IMR-90 (cell line): Measurements from ENCODE around the gene TIMM10. TPM values are rescaled to one million over a fixed set of nuclear protein-coding genes. Genes with fewer than 3 reads are reported as not detected.
A peak's percentile ranks its signal among the peaks of the same experiment; 100 is the strongest.

ENCODE experiments used
- ATAC-seq: fragments of 200-7000 bp; cut with Tn5 transposase; 2 replicates; pipeline ENCODE4 v1.9.1; 2020; ENCODE audit warnings: low read depth, mild to moderate bottlenecking, moderate library complexity
- BruUV-seq: library from RNA; stranded (reverse); fragments of 400-500 nt; replicated peaks from 2 replicates; lab custom pipeline; 2021; lab: Mats Ljungman, UMichigan
- CTCF ChIA-PET: fragments of 300-600 bp; formaldehyde crosslinking; extraction: SDS; loops from one replicate; lab custom pipeline; 2021; ENCODE audit warnings: antibody characterized with exemption; lab: Yijun Ruan, JAX
- POLR2A ChIA-PET: fragments of 300-600 bp; sonication (Branson Sonifier 250); formaldehyde crosslinking; loops from one replicate; lab custom pipeline; 2022; ENCODE audit warnings: antibody characterized with exemption; ENCODE audit not compliant: unreplicated experiment; lab: Charles Lee
- DNase-seq: peaks from one replicate; pipeline ENCODE4 v3.0.0; 2013
- H2AFZ ChIP-seq: replicated peaks from 2 replicates; pipeline ENCODE3; 2013; ENCODE audit warnings: low read length, mild to moderate bottlenecking; ENCODE audit not compliant: poor library complexity
- H2AK5ac ChIP-seq: 2 replicates; pipeline ENCODE4 v1.6.1; 2013; ENCODE audit warnings: low read depth, low read length, inconsistent platforms
- H2AK9ac ChIP-seq: replicated peaks from 2 replicates; pipeline ENCODE3; 2013; ENCODE audit warnings: mild to moderate bottlenecking, low read depth, low read length, moderate library complexity; ENCODE audit not compliant: poor library complexity
- H2BK120ac ChIP-seq: 2 replicates; pipeline ENCODE4 v1.6.1; 2013; ENCODE audit warnings: low read depth, low read length, inconsistent platforms
- H2BK15ac ChIP-seq: 3 replicates; pipeline ENCODE4 v1.6.1; 2013; ENCODE audit warnings: low read depth, low read length, inconsistent platforms
- H2BK20ac ChIP-seq: 2 replicates; pipeline ENCODE4 v1.6.1; 2013; ENCODE audit warnings: low read depth, mild to moderate bottlenecking, inconsistent platforms, low read length, moderate library complexity
- H2BK5ac ChIP-seq: 2 replicates; pipeline ENCODE4 v1.6.1; 2013; ENCODE audit warnings: mild to moderate bottlenecking, low read depth, low read length, inconsistent platforms; ENCODE audit not compliant: poor library complexity, severe bottlenecking
- H3K14ac ChIP-seq: replicated peaks from 2 replicates; pipeline ENCODE4 v1.6.1; 2013; ENCODE audit warnings: low read depth, low read length, inconsistent platforms
- H3K18ac ChIP-seq: 2 replicates; pipeline ENCODE4 v1.6.1; 2013; ENCODE audit warnings: low read depth, low read length, control low read depth
- H3K23ac ChIP-seq: 2 replicates; pipeline ENCODE4 v1.6.1; 2013; ENCODE audit warnings: low read depth, low read length, inconsistent platforms
- H3K27ac ChIP-seq: 2 replicates; pipeline ENCODE4 v1.5.1; 2013; ENCODE audit warnings: mild to moderate bottlenecking, control low read depth, low read length; ENCODE audit not compliant: insufficient read depth
- H3K27me3 ChIP-seq: 2 replicates; pipeline ENCODE4 v1.6.1; 2013; ENCODE audit warnings: low read length; ENCODE audit not compliant: control insufficient read depth, insufficient read depth
- H3K36me3 ChIP-seq: 2 replicates; pipeline ENCODE4 v1.6.1; 2013; ENCODE audit warnings: low read length, mixed read lengths; ENCODE audit not compliant: control insufficient read depth, insufficient read depth
- H3K4ac ChIP-seq: 2 replicates; pipeline ENCODE4 v1.6.1; 2013; ENCODE audit warnings: low read depth, low read length, inconsistent platforms
- H3K4me1 ChIP-seq: 2 replicates; pipeline ENCODE4 v1.6.1; 2013; ENCODE audit warnings: low read length, mixed read lengths; ENCODE audit not compliant: control insufficient read depth, insufficient read depth
- H3K4me2 ChIP-seq: 2 replicates; pipeline ENCODE4 v1.6.1; 2013; ENCODE audit warnings: low read depth, mild to moderate bottlenecking, control low read depth, low read length, moderate library complexity
- H3K4me3 ChIP-seq: 2 replicates; pipeline ENCODE4 v1.5.1; 2013; ENCODE audit warnings: low read depth, mild to moderate bottlenecking, control low read depth, low read length, moderate library complexity; ENCODE audit not compliant: insufficient read depth
- H3K56ac ChIP-seq: 2 replicates; pipeline ENCODE4 v1.6.1; 2013; ENCODE audit warnings: low read length, inconsistent platforms; ENCODE audit not compliant: insufficient read depth; ENCODE audit errors: extremely low read depth
- H3K79me1 ChIP-seq, 2 experiments: 2 replicates each; pipeline ENCODE4 v1.6.1; 2013; ENCODE audit warnings: low read length in 2 of 2, inconsistent platforms in 1 of 2, low read depth in 1 of 2
- H3K9ac ChIP-seq: 2 replicates; pipeline ENCODE4 v1.6.1; 2013; ENCODE audit warnings: low read depth, low read length, control low read depth
- H3K9me1 ChIP-seq: 2 replicates; pipeline ENCODE4 v1.6.1; 2013; ENCODE audit warnings: low read length, inconsistent platforms; ENCODE audit not compliant: insufficient read depth
- H3K9me3 ChIP-seq: 2 replicates; pipeline ENCODE4 v1.6.1; 2013; ENCODE audit warnings: low read length; ENCODE audit not compliant: control insufficient read depth, insufficient read depth
- H4K20me1 ChIP-seq: 2 replicates; pipeline ENCODE4 v1.6.1; 2013; ENCODE audit warnings: low read length, inconsistent platforms; ENCODE audit not compliant: insufficient read depth
- H4K5ac ChIP-seq: 2 replicates; pipeline ENCODE4 v1.6.1; 2013; ENCODE audit warnings: mild to moderate bottlenecking, low read depth, low read length, control low read depth
- H4K8ac ChIP-seq, 2 experiments: 2 replicates each; pipeline ENCODE4 v1.6.1; 2013; ENCODE audit warnings: low read depth in 2 of 2, low read length in 2 of 2, control low read depth in 1 of 2, inconsistent platforms in 1 of 2
- H4K91ac ChIP-seq: 2 replicates; pipeline ENCODE4 v1.6.1; 2013; ENCODE audit warnings: low read depth, low read length, inconsistent platforms; ENCODE audit not compliant: insufficient read depth
- MAFK ChIP-seq: IDR thresholded peaks from 2 replicates; pipeline ENCODE4 v1.6.1; 2012; ENCODE audit warnings: low read depth, low read length, improper control_type of control experiment
- RCOR1 ChIP-seq: IDR thresholded peaks from 2 replicates; pipeline ENCODE4 v1.6.1; 2012; ENCODE audit warnings: mild to moderate bottlenecking, low read length, improper control_type of control experiment; ENCODE audit not compliant: insufficient replicate concordance
- WGBS, 2 experiments: methylation state at CpG; one replicate each; pipeline versions ENCODE4 v1.1.5 to v1.1.7; 2013; ENCODE audit warnings: missing lambda C conversion rate in 2 of 2; ENCODE audit not compliant: insufficient read length in 1 of 2; ENCODE audit errors: extremely low coverage in 2 of 2; 5-methylcytosine and 5-hydroxymethylcytosine counted together
- dilution Hi-C: fragments of 300-500 bp; cut with HindIII; formaldehyde crosslinking; loops from one replicate; pipeline ENCODE4 v1.14.3; 2018; ENCODE audit warnings: low sequenced_read_pairs; ENCODE audit not compliant: unreplicated experiment
- in situ Hi-C: fragments of 300-500 bp; cut with MboI; formaldehyde crosslinking; loops from 3 replicates; pipeline ENCODE4 v1.14.3; 2019; ENCODE audit warnings: low sequenced_read_pairs, inconsistent platforms, mixed read lengths
- intact Hi-C: fragments of 100-400 bp; cut with micrococcal nuclease; formaldehyde crosslinking; loops from 2 replicates; pipeline ENCODE4 v1.10.0; 2022
- polyA plus RNA-seq, 3 experiments: library from polyadenylated mRNA; depleted of rRNA; stranded (reverse); fragments of >200 nt; gene quantifications; 2 replicates each; pipeline ENCODE4 v1.2.3, GENCODE V29; 2012; ENCODE audit warnings: low replicate concordance in 1 of 3
- total RNA-seq: library from RNA; depleted of rRNA; stranded (reverse); fragments of >200 nt; gene quantifications from 2 replicates; pipeline ENCODE4 v1.2.3, GENCODE V29; 2012
- TF ChIP-seq, protein P1 (sequence below): conservative IDR thresholded peaks from 2 replicates; pipeline ENCODE4 v1.5.1; 2012; ENCODE audit warnings: mild to moderate bottlenecking, low read depth, low read length, improper control_type of control experiment
- TF ChIP-seq, protein P2 (sequence below): fragments of 150-350 bp; IDR thresholded peaks from 2 replicates; pipeline ENCODE4 v1.6.1; 2017; ENCODE audit warnings: mild to moderate bottlenecking, antibody characterized with exemption, low read length, low read depth
- TF ChIP-seq, protein P3 (sequence below): fragments of 150-350 bp; IDR thresholded peaks from 2 replicates; pipeline ENCODE4 v1.6.1; 2016; ENCODE audit warnings: low read depth, mild to moderate bottlenecking, low read length, moderate library complexity, borderline replicate concordance

TIMM10 gene
- total and polyA plus RNA-seq, 2 of the 4 experiments (the other 2 are of a cell fraction): 96.8 to 135 TPM

DNA sequence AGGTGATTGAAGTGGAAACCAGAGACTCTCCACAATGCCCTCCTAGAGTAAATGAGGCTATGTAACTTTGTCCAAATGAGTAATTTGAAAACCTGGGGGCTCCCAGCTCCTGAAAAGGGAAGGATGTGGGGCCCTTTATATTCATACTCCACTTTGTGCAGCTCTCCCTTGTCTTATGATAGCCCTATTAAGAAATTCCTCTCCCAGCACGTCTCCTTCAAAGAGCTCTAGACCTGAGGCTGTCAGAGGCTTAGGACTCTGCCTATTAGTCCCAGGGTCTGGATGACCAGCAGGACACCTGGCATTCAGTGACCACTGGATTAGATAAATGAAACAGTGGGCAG is 17.1 kb downstream of the TIMM10 start:
- Histone ChIP-seq H2BK20ac (no peak overlapping the region), H4K91ac (no peak overlapping the region), H3K23ac (peak overlapping the region; percentile 72; the same call in 1 of the 2 replicates), H4K8ac (no peak overlapping the region), H2BK5ac (no peak overlapping the region), H3K4me2 (peak overlapping the region; percentile 91; the same call in 1 of the 2 replicates), H3K27ac (no peak overlapping the region), H3K27me3 (no peaks in the 10 kb centered on the region), H2BK120ac (no peak overlapping the region), H2BK15ac (no peak overlapping the region), H2AK5ac (peak overlapping the region; percentile 70; the same call in 1 of the 2 replicates), H4K20me1 (peaks cover 7% of the 10 kb centered on the region; the same call in 1 of the 2 replicates), H2AFZ (no peak overlapping the region), H3K9me3 (no peaks in the 10 kb centered on the region), H2AK9ac (no peak overlapping the region), H3K4ac (no peak overlapping the region), H3K9me1 (no peaks in the 10 kb centered on the region; the same call in 1 of the 2 replicates), H3K4me3 (no peak overlapping the region), H4K5ac (no peak overlapping the region), H3K4me1 (no peaks in the 10 kb centered on the region; the same call in 1 of the 2 replicates), H3K18ac (no peak overlapping the region), H3K56ac (no peak overlapping the region), H3K79me1 (peaks cover 7 to 24% of the 10 kb centered on the region in 2 experiments; a peak in 3 of 4 replicates), H3K36me3 (peaks cover 5% of the 10 kb centered on the region; the same call in 1 of the 2 replicates), H3K14ac (no peak overlapping the region), H3K9ac (no peak overlapping the region)
- DNase-seq (no peak), ATAC-seq (no peak)
- ChIA-PET POLR2A (no interaction called here), CTCF (interaction anchor here (1.2 kb wide), 1 partner anchor 20 kb away, joined by 7 read pairs; no protein-coding TSS in a partner anchor)
- WGBS, 2 experiments: no CpG with 5 or more reads among the region's 1 CpG
- intact Hi-C loops: no loop called here
- dilution Hi-C loops: no loop called here
- TF ChIP-seq, protein P1, sequence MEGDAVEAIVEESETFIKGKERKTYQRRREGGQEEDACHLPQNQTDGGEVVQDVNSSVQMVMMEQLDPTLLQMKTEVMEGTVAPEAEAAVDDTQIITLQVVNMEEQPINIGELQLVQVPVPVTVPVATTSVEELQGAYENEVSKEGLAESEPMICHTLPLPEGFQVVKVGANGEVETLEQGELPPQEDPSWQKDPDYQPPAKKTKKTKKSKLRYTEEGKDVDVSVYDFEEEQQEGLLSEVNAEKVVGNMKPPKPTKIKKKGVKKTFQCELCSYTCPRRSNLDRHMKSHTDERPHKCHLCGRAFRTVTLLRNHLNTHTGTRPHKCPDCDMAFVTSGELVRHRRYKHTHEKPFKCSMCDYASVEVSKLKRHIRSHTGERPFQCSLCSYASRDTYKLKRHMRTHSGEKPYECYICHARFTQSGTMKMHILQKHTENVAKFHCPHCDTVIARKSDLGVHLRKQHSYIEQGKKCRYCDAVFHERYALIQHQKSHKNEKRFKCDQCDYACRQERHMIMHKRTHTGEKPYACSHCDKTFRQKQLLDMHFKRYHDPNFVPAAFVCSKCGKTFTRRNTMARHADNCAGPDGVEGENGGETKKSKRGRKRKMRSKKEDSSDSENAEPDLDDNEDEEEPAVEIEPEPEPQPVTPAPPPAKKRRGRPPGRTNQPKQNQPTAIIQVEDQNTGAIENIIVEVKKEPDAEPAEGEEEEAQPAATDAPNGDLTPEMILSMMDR: no peak
- TF ChIP-seq, protein P2, sequence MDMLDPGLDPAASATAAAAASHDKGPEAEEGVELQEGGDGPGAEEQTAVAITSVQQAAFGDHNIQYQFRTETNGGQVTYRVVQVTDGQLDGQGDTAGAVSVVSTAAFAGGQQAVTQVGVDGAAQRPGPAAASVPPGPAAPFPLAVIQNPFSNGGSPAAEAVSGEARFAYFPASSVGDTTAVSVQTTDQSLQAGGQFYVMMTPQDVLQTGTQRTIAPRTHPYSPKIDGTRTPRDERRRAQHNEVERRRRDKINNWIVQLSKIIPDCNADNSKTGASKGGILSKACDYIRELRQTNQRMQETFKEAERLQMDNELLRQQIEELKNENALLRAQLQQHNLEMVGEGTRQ: no peak
- TF ChIP-seq, protein P3, sequence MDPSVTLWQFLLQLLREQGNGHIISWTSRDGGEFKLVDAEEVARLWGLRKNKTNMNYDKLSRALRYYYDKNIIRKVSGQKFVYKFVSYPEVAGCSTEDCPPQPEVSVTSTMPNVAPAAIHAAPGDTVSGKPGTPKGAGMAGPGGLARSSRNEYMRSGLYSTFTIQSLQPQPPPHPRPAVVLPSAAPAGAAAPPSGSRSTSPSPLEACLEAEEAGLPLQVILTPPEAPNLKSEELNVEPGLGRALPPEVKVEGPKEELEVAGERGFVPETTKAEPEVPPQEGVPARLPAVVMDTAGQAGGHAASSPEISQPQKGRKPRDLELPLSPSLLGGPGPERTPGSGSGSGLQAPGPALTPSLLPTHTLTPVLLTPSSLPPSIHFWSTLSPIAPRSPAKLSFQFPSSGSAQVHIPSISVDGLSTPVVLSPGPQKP: no peak
- no peak for TF ChIP-seq RCOR1
- TF ChIP-seq MAFK: no peak
- in situ Hi-C loops: loop anchor here (25.0 kb wide), 1 partner anchor 676 kb away; no protein-coding TSS in a partner anchor
- BruUV-seq: no TSS peak
